GM18858 (cell line): ENCODE data around the gene DYNC1I1.
A peak's percentile ranks its signal among the peaks of the same experiment; 100 is the strongest.

Source experiments
- ATAC-seq: cut with Tn5 transposase; IDR thresholded peaks from one replicate; pipeline ENCODE4 v1.9.1; 2021; ENCODE audit not compliant: unreplicated experiment

DYNC1I1 gene

DNA sequence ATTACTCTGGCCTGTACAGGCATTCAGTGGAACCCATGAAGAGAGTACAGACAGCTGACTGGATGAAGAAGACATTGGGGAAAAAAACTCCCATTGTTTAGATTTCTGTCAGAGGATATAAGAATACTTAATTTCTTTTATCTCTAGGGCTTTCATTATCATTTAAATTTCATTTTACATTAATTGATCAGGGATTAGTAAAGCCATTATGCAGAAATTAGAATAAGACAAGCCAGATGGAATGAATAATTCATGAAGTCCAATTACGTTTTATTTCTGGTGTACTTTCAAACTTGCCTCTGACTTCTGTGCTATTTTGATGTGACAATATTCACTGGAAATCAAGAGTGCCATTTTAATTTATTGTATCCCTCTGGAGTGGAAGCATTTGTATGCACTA lies 302.5 kb downstream of the DYNC1I1 start:
- ATAC-seq, result no peak

GRCh38 chr7:96075510-96076349 lies 303.4 kb downstream of the DYNC1I1 start:
- peak; percentile 79 for ATAC-seq

GRCh38 chr7:96076350-96076707 lies 304.0 kb downstream of the DYNC1I1 start:
- ATAC-seq, result no peak

GRCh38 chr7:96080027-96080426 lies 307.7 kb downstream of the DYNC1I1 start:
- ATAC-seq, result no peak

DNA sequence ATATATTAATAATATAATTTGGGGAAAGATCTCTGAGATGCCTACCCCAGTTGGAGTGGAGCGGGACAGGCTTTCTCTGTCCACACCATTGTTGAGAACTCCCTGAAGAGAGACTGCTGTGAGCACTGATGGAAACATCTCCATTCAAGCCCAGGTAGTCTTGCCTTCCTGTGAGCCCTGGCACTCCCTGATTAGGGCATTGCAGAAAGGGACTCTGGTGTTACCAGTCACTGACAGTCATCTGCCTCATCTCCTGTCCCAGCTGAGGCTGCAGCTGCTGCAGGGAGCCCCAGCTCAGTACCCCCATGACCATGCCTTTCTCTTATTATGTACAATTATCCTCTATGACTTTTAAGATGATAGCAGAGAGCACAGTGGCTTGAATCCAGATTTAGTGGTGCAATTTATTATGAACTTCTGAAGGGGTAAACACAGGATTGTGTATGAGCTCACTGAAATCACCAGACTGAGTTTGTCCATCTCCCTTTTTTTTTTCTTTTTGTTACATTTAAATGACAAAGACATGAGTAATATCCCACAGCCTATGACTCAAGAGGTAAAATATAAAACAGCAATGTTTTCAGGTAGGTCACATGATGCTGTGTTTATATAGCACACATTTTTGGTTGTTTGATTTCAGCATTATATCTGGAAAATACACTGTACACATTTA lies 312.7 kb downstream of the DYNC1I1 start:
- ATAC-seq, result no peak

- no peak for ATAC-seq
Observed at GRCh38 chr7:96085953-96086352, 313.6 kb downstream of the DYNC1I1 start.

DNA sequence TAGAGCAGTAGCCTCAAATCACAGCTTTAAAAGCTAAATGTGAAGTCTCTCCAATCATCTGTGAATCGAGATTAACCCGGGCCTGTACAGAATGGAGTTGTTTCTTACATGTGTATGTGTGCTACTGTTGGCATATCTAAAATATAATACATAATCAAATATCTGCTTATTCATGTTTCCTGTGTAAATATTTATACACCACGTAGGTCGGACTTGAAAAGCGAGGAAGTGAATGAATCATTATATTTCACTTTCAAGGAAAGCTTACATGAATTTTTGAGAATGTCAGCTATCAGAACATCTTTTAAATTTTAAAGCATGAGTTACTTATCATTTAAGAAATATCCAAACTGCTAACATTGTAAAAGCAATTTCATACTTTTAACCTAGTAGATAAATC lies 316.2 kb downstream of the DYNC1I1 start:
- no peak for ATAC-seq

GRCh38 chr7:96089511-96089910 lies 317.2 kb downstream of the DYNC1I1 start:
- no peak for ATAC-seq

DNA sequence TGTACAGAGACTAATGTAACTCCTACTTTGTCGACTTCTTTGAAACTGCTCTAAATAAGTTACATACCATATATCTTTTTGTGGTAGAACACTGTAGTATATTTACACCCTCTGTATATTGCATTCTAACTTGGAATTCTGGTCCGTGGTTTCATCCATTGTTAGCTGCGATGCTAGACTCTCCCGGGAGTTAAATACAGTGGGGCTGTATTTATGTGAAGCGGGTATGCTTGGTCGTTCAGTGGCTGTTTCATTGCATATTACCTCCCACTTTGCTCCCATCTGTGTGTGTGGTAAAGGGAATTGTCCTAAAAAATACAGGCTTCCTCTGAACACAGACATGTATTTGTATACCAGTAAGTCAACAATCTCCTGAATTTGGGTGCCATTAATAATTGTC lies 318.4 kb downstream of the DYNC1I1 start:
- no peak for ATAC-seq

DNA sequence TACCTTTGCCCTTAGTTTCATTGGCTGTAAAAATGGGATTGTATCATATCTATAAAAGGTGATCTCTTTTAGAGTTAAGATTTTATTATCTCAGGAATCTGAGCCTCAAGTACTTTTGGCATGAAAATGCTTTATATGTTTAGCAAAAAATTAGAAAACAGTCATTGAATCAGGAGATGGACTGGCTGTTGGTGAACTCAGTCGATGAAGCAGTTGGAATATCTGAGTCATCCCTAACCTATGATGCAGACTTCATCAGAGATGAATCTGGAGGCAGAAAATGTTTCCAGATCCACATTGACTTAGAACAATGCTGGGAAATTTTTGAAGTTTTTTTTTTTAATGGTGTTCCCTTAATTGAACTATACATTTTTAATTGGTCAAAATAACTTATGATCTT lies 321.1 kb downstream of the DYNC1I1 start:
- ATAC-seq, result no peak

DNA sequence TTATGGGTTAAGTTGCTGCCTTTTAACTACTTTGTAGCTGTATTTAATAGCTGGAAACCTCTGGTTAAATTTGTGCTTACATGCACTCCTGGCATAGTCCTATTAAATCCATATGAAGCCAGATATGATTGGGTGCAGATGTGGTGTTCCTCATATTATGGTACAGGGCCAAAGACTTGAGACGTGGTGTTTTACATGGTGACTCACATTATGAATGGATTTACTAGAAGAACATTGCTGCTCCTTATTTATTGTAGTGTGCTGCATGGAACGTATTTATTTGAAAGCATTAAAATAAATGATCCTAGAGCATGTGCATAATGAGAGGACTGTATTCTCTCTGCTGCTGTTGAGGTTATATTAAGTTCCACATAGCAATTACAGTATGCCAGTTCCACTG lies 325.5 kb downstream of the DYNC1I1 start:
- no peak for ATAC-seq

DNA sequence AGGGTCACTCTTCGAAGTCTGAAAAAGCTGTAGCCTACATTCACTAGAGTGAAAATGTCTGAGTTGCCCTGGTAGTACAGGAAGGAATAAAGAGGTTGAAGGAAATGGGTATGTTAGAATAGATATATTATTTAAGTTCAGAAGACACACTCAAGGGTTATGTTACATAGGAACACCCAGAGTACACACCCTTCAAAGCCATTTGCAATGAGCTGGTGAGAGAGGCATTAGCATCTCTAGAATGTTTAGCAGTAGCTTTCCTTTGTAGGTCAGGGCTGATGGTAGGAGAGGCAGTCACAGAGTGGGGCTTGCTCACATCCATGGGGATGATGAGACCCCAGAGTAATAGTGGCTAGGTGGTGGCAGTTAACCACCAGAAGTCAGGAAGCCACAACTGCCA lies 328.4 kb downstream of the DYNC1I1 start:
- no peak for ATAC-seq

DNA sequence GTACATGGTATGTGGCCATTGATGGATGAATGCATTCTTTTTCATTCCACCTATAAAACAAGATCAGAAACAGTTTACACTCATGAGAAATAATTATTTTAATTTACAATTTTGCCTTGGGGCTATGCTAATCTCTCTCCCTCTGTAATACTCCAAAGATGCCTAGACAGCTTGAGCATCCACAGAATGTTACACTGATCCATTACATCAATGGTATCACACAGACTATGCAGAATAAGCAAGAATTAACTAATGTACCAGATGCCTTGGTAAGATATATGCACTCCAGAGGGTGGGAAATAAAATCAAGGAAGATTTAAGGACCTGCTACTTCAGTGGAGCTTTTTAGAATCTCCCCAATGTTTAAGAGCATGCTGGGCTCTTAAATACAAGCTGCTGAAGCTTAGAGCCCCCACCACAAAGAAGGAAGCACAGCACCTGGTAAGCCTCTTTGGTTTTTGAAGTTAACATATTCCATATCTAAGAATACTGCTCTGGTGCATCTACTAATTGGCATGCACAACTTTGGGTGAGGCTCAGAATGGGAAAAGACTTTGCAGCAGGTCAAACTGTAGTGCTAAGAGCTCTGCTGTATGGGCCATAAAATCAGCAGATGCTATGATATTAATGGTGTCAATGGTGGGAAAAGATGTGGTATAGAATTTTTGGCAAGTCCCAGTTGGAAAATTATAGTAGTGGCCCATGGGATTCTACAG lies 329.9 kb downstream of the DYNC1I1 start:
- no peak for ATAC-seq

DNA sequence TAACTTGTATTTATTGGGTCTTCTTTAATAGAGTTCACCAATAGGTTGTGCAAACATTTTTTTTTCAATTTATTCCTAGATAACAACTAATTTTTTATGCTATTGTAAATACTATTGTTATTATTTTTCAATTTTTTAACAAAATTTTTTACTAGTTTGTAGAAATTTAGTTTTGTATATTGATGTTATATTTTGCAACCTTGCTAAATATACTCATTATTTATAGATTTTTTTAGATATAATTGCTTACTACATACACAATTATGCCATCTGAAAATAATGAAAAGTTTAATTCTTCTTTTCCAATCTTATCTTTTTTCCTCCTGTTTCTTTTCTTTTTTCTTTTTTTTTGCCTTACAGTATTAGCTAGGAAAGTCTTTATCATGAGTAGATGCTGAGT lies 332.6 kb downstream of the DYNC1I1 start:
- no peak for ATAC-seq

DNA sequence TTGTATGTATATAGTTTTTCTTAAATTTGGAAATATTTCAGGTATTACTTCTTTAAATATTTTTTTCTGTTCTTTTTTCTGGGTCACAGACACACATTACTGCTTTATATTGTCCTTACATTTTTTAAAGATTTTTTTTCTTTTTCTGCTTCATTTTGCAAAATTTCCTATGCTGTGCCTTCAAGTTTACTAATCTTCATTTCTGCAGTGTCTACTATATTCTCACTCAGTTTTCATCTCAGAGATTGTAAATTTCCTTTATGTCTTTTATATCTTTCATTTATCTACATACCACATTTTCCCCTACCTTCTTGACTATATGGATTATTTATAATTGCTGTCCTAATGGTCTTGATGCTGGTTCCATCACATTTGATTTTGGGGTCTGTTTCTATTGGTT lies 339.1 kb downstream of the DYNC1I1 start:
- no peak for ATAC-seq

DNA sequence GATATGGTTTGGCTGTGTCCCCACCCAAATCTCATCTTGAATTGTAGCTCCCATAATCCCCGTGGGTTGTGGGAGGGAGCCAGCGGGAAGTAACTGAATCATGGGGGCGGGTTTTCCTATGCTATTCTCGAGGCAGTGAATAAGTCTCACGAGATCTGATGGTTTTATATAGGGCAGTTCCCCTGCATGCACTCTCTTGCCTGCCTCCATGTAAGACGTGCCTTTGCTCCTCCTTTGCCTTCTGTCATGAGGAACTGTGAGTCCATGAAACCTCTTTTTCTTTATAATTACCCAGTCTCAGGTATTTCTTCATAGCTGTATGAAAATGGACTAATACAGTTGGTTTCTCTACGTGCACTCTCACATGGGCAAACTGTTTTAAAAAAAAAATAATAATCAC lies 341.8 kb downstream of the DYNC1I1 start:
- no peak for ATAC-seq

DNA sequence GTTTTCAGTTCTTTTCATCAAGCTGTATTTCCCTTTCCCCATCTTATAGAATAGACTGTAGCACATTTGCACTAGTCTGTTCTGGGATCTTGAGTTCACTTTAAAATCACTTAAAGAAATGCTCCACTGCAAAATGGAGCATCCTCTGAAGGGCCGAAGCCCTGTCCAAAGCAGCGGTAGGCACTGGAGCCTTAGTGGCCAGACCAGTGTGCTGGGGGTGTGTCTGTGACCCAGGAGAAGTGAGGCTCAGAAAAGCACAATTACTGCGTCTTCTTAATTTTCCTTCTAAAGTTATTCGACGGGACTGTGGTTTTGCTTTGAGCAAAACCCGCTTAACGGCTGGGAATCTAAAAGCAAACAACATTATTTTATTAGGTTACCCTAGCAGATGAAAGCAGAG lies 343.8 kb downstream of the DYNC1I1 start:
- no peak for ATAC-seq

DNA sequence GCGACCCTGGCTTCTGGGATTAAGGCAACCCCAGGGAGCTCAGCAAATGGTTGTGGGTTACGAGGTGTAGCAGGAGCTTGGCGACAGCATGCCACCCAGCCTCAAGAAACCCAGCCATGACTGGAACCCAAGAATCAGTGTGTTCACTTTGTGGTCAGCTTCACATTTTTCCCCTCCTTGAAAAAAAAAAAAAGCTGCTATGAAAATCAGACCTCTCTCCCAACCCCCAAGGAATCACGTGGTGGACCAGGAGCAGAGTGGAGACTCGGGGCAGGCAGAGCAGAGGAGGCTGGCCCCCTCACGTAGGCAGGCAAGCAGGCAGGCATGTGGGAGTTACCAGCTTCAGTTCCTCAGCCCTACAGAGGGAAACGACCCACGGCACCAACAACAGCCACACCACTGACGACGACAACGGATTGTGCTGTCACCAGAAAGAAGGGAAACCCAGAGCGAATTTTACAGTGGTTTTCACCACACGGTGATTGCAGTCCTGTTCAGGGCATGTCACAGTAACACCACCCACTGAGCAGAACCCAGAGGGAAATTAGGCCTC lies 346.2 kb downstream of the DYNC1I1 start:
- ATAC-seq, result no peak

DNA sequence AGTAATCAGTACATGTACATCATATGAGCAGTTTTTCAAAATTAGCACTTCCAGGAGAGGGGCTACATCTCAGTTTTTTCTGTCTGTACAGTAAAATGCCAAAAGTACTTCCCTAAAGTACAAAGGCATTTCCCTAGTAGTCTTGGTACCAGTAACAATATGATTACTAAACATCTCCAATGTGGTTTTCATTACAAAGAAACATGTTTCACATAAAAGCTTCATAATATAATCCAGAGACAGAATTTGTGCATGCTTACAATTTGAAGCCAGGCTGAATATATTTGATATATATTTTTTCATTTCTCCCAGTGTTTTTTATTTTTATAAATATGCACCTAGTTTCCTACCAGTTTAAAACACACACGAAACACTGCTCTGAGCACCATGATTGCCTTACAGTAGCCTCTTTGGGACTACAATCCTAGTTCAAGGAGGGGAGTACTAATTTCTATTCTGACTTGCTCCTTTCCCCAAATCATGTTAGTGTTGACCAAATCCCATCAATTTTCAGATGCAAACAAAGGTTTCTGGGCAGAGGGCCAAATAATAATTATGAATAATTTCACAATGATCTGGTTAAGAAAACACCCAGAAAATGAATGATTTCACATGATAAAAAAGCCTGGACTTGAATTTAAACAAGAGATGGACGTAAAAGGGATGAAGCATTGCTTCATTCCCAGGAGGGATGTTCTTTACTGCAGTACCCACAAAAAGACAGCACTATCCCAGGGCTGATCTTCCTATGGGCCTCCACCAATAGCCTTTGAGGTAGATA lies 348.3 kb downstream of the DYNC1I1 start:
- ATAC-seq, result no peak

- ATAC-seq, result no peak
Observed at GRCh38 chr7:96121752-96122151, 349.4 kb downstream of the DYNC1I1 start.

GRCh38 chr7:96122746-96123145 lies 350.4 kb downstream of the DYNC1I1 start:
- ATAC-seq, result no peak
